Colonic mucosa (tissue), 4 donors: Measurements from ENCODE around the gene AQP5. TPM values are rescaled to one million over a fixed set of nuclear protein-coding genes. Genes with fewer than 3 reads are reported as not detected.

Source experiments
- DNase-seq: peaks from one replicate; pipeline ENCODE4 v3.0.0-alpha.2; 2020
- H3K27ac ChIP-seq: fragments of 200-600 bp; one replicate; pipeline ENCODE4 v1.8.0; 2021
- H3K27me3 ChIP-seq: fragments of 200-600 bp; one replicate; pipeline ENCODE4 v1.8.0; 2021
- H3K36me3 ChIP-seq: fragments of 200-600 bp; one replicate; pipeline ENCODE4 v1.8.0; 2021
- H3K4me1 ChIP-seq: fragments of 200-600 bp; one replicate; pipeline ENCODE4 v1.8.0; 2021; ENCODE audit warnings: mild to moderate bottlenecking
- H3K4me3 ChIP-seq: fragments of 200-600 bp; one replicate; pipeline ENCODE4 v1.8.0; 2021
- H3K9ac ChIP-seq, 2 donors: one replicate each; pipeline ENCODE4 v1.7.0; 2013; ENCODE audit warnings: control low read depth in 2 of 2, low read depth in 2 of 2, low read length in 2 of 2
- H3K9me3 ChIP-seq: fragments of 200-600 bp; one replicate; pipeline ENCODE4 v1.8.0; 2021
- CTCF ChIP-seq: fragments of 200-600 bp; IDR thresholded peaks from one replicate; pipeline ENCODE4 v1.8.0; 2022; ENCODE audit warnings: antibody characterized with exemption, mild to moderate bottlenecking
- intact Hi-C: fragments of 100-400 bp; cut with DNase I; formaldehyde crosslinking; loops from one replicate; pipeline ENCODE4 v1.14.1; 2022
- total RNA-seq, 2 donors: library from RNA; stranded (reverse); fragmentation: NEBNext Ultra II Directional in 1 of 2; extraction: Animal tissue kit (Norgen Biotek cat#: 25700) in 1 of 2; gene quantifications; one replicate each; pipeline ENCODE4 v1.2.1, GENCODE V29; 2021
- donor health status: healthy.
- donor health status: DM: no; HTN: no; CAD: no.
- donor health status: DM: no; HTN: no; CAD: no.

Gene AQP5
- total RNA-seq, 2 donors from 2014 or later, result not detected

DNA sequence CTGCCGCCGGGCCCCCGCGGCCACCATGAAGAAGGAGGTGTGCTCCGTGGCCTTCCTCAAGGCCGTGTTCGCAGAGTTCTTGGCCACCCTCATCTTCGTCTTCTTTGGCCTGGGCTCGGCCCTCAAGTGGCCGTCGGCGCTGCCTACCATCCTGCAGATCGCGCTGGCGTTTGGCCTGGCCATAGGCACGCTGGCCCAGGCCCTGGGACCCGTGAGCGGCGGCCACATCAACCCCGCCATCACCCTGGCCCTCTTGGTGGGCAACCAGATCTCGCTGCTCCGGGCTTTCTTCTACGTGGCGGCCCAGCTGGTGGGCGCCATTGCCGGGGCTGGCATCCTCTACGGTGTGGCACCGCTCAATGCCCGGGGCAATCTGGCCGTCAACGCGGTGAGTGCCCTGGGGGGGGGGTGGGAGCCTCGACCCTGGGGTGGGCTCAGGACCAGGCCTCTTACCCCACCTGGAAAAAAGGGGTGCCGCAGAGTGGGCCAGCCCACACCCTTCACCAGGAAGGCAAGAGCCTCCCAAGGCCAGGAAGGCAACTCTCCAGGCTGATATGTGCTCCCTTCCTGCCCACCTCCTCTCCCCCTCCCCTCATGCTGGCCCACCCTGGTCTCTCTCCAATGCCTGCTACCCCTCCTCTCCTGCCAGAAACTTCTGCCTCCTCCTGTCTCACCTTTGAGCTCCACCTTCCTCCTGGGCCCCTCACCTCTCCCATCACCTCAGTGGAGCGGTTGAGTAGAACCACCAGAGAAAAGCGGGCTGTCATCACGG, 507 bp downstream of the AQP5 start:
- peaks cover 17% of the 10 kb centered on the region for H3K27me3 ChIP-seq

DNA sequence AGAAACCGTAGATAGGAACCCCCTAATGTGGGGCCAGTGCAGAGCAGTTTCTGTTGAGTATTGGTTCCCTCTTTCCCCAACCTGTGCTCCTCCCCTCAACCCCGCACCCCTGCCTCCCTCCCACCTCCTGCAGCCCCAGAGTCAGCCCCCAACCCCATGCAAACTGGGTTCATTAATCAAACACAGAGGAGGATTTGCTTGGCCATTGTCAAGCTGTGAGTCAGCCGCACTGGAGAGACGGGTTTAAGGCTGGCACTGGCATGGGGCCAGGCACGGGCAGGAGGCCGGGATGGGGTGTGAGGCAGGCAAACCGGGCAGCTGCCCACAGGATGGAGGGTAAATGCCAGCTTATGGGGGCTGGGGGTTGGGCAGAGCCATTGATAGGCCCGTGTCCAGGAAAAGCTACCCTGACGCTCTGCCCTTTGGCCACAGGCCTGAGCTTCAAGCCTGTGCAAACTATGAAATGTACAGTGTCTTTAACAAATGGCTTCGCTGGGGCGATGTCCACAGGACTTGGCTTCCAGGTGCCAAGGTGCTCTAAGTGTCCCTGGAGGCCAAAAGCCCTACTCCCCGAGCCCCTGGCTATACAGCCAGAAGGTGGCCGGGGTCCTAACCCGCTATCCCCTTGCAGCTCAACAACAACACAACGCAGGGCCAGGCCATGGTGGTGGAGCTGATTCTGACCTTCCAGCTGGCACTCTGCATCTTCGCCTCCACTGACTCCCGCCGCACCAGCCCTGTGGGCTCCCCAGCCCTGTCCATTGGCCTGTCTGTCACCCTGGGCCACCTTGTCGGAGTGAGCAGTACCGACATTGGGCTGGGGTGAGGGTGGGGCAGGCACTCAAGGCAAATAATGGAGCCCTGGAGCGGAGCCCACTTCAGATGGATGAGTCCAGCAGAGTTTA, 1.4 kb downstream of the AQP5 start:
- peaks cover 6% of the 10 kb centered on the region for H3K4me1 ChIP-seq
- peak; percentile 57 for DNase-seq
- no peak overlapping the region for H3K4me3 ChIP-seq
- no peak overlapping the region for H3K27ac ChIP-seq
- no peak overlapping the region for H3K9ac ChIP-seq
- peaks cover 17% of the 10 kb centered on the region for H3K27me3 ChIP-seq
- TF ChIP-seq CTCF, result no peak
- no peaks in the 10 kb centered on the region for H3K9me3 ChIP-seq
- H3K36me3 ChIP-seq, result no peaks in the 10 kb centered on the region
- intact Hi-C loops, result no loop called here

More for the DNA sequence above, 507 bp downstream of the AQP5 start:
- Histone ChIP-seq H3K9ac (no peak overlapping the region), H3K4me3 (no peak overlapping the region), H3K4me1 (peaks cover 6% of the 10 kb centered on the region), H3K36me3 (no peaks in the 10 kb centered on the region), H3K27ac (no peak overlapping the region), H3K9me3 (no peaks in the 10 kb centered on the region)
- no peak for DNase-seq
- no peak for TF ChIP-seq CTCF
- intact Hi-C loops, result no loop called here

- Histone ChIP-seq H3K4me3 (no peak overlapping the region), H3K9me3 (no peaks in the 10 kb centered on the region), H3K27ac (no peak overlapping the region), H3K4me1 (peaks cover 6% of the 10 kb centered on the region), H3K27me3 (peaks cover 17% of the 10 kb centered on the region), H3K36me3 (no peaks in the 10 kb centered on the region), H3K9ac (no peak overlapping the region)
- intact Hi-C loops, result no loop called here
- DNase-seq, result no peak
- no peak for TF ChIP-seq CTCF
Observed at GRCh38 chr12:49963976-49964815, 2.5 kb downstream of the AQP5 start.

DNA sequence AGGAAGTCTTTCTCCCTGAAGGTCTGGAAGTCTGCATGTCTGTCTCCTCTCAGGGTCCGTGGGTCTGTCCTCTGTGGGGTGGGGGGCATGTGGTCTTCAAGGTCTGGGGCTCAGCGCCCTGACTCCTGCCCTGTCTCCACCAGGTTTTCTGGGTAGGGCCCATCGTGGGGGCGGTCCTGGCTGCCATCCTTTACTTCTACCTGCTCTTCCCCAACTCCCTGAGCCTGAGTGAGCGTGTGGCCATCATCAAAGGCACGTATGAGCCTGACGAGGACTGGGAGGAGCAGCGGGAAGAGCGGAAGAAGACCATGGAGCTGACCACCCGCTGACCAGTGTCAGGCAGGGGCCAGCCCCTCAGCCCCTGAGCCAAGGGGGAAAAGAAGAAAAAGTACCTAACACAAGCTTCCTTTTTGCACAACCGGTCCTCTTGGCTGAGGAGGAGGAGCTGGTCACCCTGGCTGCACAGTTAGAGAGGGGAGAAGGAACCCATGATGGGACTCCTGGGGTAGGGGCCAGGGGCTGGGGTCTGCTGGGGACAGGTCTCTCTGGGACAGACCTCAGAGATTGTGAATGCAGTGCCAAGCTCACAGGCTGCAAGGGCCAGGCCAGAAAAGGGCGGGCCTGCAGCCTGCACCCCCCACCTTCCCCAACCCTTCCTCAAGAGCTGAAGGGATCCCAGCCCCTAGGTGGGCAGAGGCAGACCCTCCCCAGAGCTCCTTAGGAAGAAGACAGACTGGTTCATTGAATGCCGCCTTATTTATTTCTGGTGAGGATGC, 3.4 kb downstream of the AQP5 start:
- DNase-seq, result no peak
- H3K27me3 ChIP-seq, result peaks cover 15% of the 10 kb centered on the region
- TF ChIP-seq CTCF, result no peak
- no peaks in the 10 kb centered on the region for H3K36me3 ChIP-seq
- H3K9me3 ChIP-seq, result no peaks in the 10 kb centered on the region
- H3K9ac ChIP-seq, result no peak overlapping the region
- no peak overlapping the region for H3K4me3 ChIP-seq
- peaks cover 6% of the 10 kb centered on the region for H3K4me1 ChIP-seq
- H3K27ac ChIP-seq, result no peak overlapping the region
- intact Hi-C loops, result no loop called here
